ENCODE results near the gene USP25. TPM values are rescaled to one million over a fixed set of nuclear protein-coding genes. Genes with fewer than 3 reads are reported as not detected.

The USP25 gene
- polyA plus RNA-seq, 4 donors, result 8.1 to 22.8 (median 8.9) TPM

GRCh38 chr21:15908187-15908586 is 178.4 kb downstream of the USP25 start:
- Histone ChIP-seq H3K36me3 (ENCODE audit: control insufficient read depth in 3 of 3, insufficient read depth in 2 of 3, low read depth in 1 of 3, low read length in 3 of 3) (no peaks in the 10 kb centered on the region), H3K27me3 (ENCODE audit: control insufficient read depth in 3 of 3, insufficient read depth in 3 of 3, low read length in 3 of 3) (no peaks in the 10 kb centered on the region), H3K4me1 (ENCODE audit: control insufficient read depth in 3 of 3, insufficient read depth in 2 of 3, low read depth in 1 of 3, low read length in 2 of 3) (no peaks in the 10 kb centered on the region), H3K4me3 (ENCODE audit: low read depth in 1 of 3, low read length in 3 of 3) (no peak overlapping the region), H3K27ac (ENCODE audit: low read depth in 1 of 3, low read length in 2 of 3) (no peak overlapping the region), H3K9me3 (ENCODE audit: control insufficient read depth in 2 of 2, insufficient read depth in 1 of 2, low read depth in 1 of 2, low read length in 1 of 2) (no peaks in the 10 kb centered on the region)
- WGBS, 3 donors, result 87 to 90% (median 90%) methylated on average over 6 of the region's 6 CpGs
- FAIRE-seq (no peak), DNase-seq (no peak)

- H3K9me3 ChIP-seq (ENCODE audit: control insufficient read depth in 2 of 2, insufficient read depth in 1 of 2, low read depth in 1 of 2, low read length in 1 of 2), result no peaks in the 10 kb centered on the region
- 54 to 65% (median 55%) methylated on average over 2 of the region's 2 CpGs for WGBS, 3 donors
- FAIRE-seq, result no peak
Observed at GRCh38 chr21:15928196-15928595, 198.4 kb downstream of the USP25 start.

GRCh38 chr21:15928686-15929425 is 199.1 kb downstream of the USP25 start:
- Histone ChIP-seq H3K27me3 (ENCODE audit: control insufficient read depth in 3 of 3, insufficient read depth in 3 of 3, low read length in 3 of 3) (no peaks in the 10 kb centered on the region), H3K4me3 (ENCODE audit: low read depth in 1 of 3, low read length in 3 of 3) (no peak overlapping the region), H3K9me3 (ENCODE audit: control insufficient read depth in 2 of 2, insufficient read depth in 1 of 2, low read depth in 1 of 2, low read length in 1 of 2) (no peaks in the 10 kb centered on the region), H3K4me1 (ENCODE audit: control insufficient read depth in 3 of 3, insufficient read depth in 2 of 3, low read depth in 1 of 3, low read length in 2 of 3) (no peaks in the 10 kb centered on the region), H3K27ac (ENCODE audit: low read depth in 1 of 3, low read length in 2 of 3) (no peak overlapping the region), H3K36me3 (ENCODE audit: control insufficient read depth in 3 of 3, insufficient read depth in 2 of 3, low read depth in 1 of 3, low read length in 3 of 3) (no peaks in the 10 kb centered on the region)
- 56 to 57% (median 57%) methylated on average over 4 of the region's 4 CpGs for WGBS, 3 donors
- DNase-seq (no peak), FAIRE-seq (no peak)

More at GRCh38 chr21:15928196-15928595, 198.4 kb downstream of the USP25 start:
- H3K27ac ChIP-seq (ENCODE audit: low read depth in 1 of 3, low read length in 2 of 3), result no peak overlapping the region
- no peak for DNase-seq
- H3K4me3 ChIP-seq (ENCODE audit: low read depth in 1 of 3, low read length in 3 of 3), result no peak overlapping the region
- no peaks in the 10 kb centered on the region for H3K4me1 ChIP-seq (ENCODE audit: control insufficient read depth in 3 of 3, insufficient read depth in 2 of 3, low read depth in 1 of 3, low read length in 2 of 3)
- no peaks in the 10 kb centered on the region for H3K36me3 ChIP-seq (ENCODE audit: control insufficient read depth in 3 of 3, insufficient read depth in 2 of 3, low read depth in 1 of 3, low read length in 3 of 3)
- H3K27me3 ChIP-seq (ENCODE audit: control insufficient read depth in 3 of 3, insufficient read depth in 3 of 3, low read length in 3 of 3), result no peaks in the 10 kb centered on the region

GRCh38 chr21:15929536-15929935 is 199.8 kb downstream of the USP25 start:
- DNase-seq (no peak), FAIRE-seq (no peak)
- H3K27me3 ChIP-seq (ENCODE audit: control insufficient read depth in 3 of 3, insufficient read depth in 3 of 3, low read length in 3 of 3), result no peaks in the 10 kb centered on the region
- 86 to 87% (median 87%) methylated on average over 1 of the region's 1 CpG for WGBS, 3 donors
- no peaks in the 10 kb centered on the region for H3K4me1 ChIP-seq (ENCODE audit: control insufficient read depth in 3 of 3, insufficient read depth in 2 of 3, low read depth in 1 of 3, low read length in 2 of 3)
- H3K4me3 ChIP-seq (ENCODE audit: low read depth in 1 of 3, low read length in 3 of 3), result no peak overlapping the region
- no peaks in the 10 kb centered on the region for H3K9me3 ChIP-seq (ENCODE audit: control insufficient read depth in 2 of 2, insufficient read depth in 1 of 2, low read depth in 1 of 2, low read length in 1 of 2)
- no peak overlapping the region for H3K27ac ChIP-seq (ENCODE audit: low read depth in 1 of 3, low read length in 2 of 3)
- H3K36me3 ChIP-seq (ENCODE audit: control insufficient read depth in 3 of 3, insufficient read depth in 2 of 3, low read depth in 1 of 3, low read length in 3 of 3), result no peaks in the 10 kb centered on the region
